Activated CD4-positive, alpha-beta T cell treated with anti-CD3 and anti-CD28 coated beads, Interleukin-2, Interleukin-6, amounts not matched to agents 100 ng/mL and 50 ng/mL, durations not matched to agents 16 hours and 8 hours (primary cell): Measurements from ENCODE around the gene JARID2.

Source experiments
- DNase-seq: peaks from one replicate; pipeline ENCODE4 v3.0.0-alpha.2; 2020

Gene JARID2

GRCh38 chr6:15500901-15501825, 255.3 kb downstream of the JARID2 start:
- no peak for DNase-seq

GRCh38 chr6:15501826-15502445, 256.1 kb downstream of the JARID2 start:
- DNase-seq = no peak

GRCh38 chr6:15502446-15503345, 256.8 kb downstream of the JARID2 start:
- DNase-seq = no peak

GRCh38 chr6:15503346-15503680, 257.4 kb downstream of the JARID2 start:
- no peak for DNase-seq

GRCh38 chr6:15504040-15504495, 258.2 kb downstream of the JARID2 start:
- DNase-seq = no peak

- DNase-seq = no peak
These were observed 258.9 kb downstream of the JARID2 start for GRCh38 chr6:15504581-15505350.

- no peak for DNase-seq
These were observed 259.6 kb downstream of the JARID2 start for GRCh38 chr6:15505463-15505918.

GRCh38 chr6:15506066-15506465, 260.2 kb downstream of the JARID2 start:
- DNase-seq = no peak

- no peak for DNase-seq
These were observed 261.4 kb downstream of the JARID2 start for GRCh38 chr6:15507221-15507620.

GRCh38 chr6:15507746-15508145, 261.9 kb downstream of the JARID2 start:
- no peak for DNase-seq

GRCh38 chr6:15508441-15508871, 262.6 kb downstream of the JARID2 start:
- DNase-seq = no peak

- no peak for DNase-seq
These were observed 263.1 kb downstream of the JARID2 start for GRCh38 chr6:15508931-15509330.

GRCh38 chr6:15509335-15509933, 263.6 kb downstream of the JARID2 start:
- DNase-seq = no peak

- DNase-seq = no peak
These were observed 264.3 kb downstream of the JARID2 start for GRCh38 chr6:15510121-15510520.

- no peak for DNase-seq
These were observed 264.8 kb downstream of the JARID2 start for GRCh38 chr6:15510536-15511247.

GRCh38 chr6:15511248-15512125, 265.6 kb downstream of the JARID2 start:
- DNase-seq = no peak

- DNase-seq = no peak
These were observed 266.3 kb downstream of the JARID2 start for GRCh38 chr6:15512126-15512525.

GRCh38 chr6:15512721-15513120, 266.9 kb downstream of the JARID2 start:
- DNase-seq = no peak

- no peak for DNase-seq
These were observed 267.4 kb downstream of the JARID2 start for GRCh38 chr6:15513131-15513771.
